ENCODE data around the gene MAP4K3.
"Not testable (repeated sequence)": the region's sequence is repeated elsewhere in the genome, so short reads cannot be mapped to it uniquely, and the experiment has no call there.

DNA sequence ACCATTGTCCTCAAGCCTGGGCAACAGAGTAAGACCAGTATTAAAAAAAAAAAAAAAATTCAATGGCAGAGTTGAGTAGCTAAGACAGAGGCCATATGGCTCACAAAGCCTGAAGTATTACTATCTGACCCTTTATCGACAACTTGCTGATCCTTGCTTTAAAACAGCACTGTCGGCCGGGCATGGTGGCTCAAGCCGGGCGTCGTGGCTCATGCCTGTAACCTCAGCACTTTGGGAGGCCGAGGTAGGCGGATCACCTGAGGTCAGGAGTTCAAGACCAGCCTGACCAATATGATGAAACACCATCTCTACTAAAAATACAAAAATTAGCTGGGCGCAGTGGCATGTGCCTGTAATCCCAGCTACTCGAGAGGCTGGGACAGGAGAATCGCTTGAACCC lies 53.0 kb downstream of the MAP4K3 start:
- TF ChIP-seq, protein P1, sequence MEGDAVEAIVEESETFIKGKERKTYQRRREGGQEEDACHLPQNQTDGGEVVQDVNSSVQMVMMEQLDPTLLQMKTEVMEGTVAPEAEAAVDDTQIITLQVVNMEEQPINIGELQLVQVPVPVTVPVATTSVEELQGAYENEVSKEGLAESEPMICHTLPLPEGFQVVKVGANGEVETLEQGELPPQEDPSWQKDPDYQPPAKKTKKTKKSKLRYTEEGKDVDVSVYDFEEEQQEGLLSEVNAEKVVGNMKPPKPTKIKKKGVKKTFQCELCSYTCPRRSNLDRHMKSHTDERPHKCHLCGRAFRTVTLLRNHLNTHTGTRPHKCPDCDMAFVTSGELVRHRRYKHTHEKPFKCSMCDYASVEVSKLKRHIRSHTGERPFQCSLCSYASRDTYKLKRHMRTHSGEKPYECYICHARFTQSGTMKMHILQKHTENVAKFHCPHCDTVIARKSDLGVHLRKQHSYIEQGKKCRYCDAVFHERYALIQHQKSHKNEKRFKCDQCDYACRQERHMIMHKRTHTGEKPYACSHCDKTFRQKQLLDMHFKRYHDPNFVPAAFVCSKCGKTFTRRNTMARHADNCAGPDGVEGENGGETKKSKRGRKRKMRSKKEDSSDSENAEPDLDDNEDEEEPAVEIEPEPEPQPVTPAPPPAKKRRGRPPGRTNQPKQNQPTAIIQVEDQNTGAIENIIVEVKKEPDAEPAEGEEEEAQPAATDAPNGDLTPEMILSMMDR (IDR thresholded peaks at IDR 0.05), result not testable (repeated sequence)
- not testable (repeated sequence) for TF ChIP-seq POLR2A (IDR thresholded peaks at IDR 0.05; ENCODE audit: low read depth); EP300 (IDR thresholded peaks at IDR 0.05)

Data from esophagus muscularis mucosa (tissue), 4 donors.